ENCODE results near the gene SEMA4C. TPM values are rescaled to one million over a fixed set of nuclear protein-coding genes. Genes with fewer than 3 reads are reported as not detected.

SEMA4C gene
- polyA plus RNA-seq, 1 donor from 2014 or later = 88.7 TPM

GRCh38 chr2:96839293-96839874 lies 30.5 kb downstream of the SEMA4C start:
- no peaks in the 10 kb centered on the region for H3K9me2 ChIP-seq (ENCODE audit: insufficient read depth, low read length)
- H3K27ac ChIP-seq (ENCODE audit: low read length) = no peak overlapping the region
- H3F3A ChIP-seq (ENCODE audit: insufficient read depth, low read length, poor library complexity, severe bottlenecking) = no peaks in the 10 kb centered on the region
- no peak overlapping the region for H3K9ac ChIP-seq (ENCODE audit: low read length)
- no peak overlapping the region for H3K4me3 ChIP-seq (ENCODE audit: low read length)
- H4K20me1 ChIP-seq (ENCODE audit: insufficient read depth) = no peaks in the 10 kb centered on the region
- H3K9me3 ChIP-seq (ENCODE audit: low read length) = no peaks in the 10 kb centered on the region
- TF ChIP-seq POLR2AphosphoS5 (IDR thresholded peaks at IDR 0.05) = no peak
- TF ChIP-seq REST (IDR thresholded peaks at IDR 0.05; ENCODE audit: borderline replicate concordance) = no peak
- no peak for TF ChIP-seq EP300 (conservative IDR thresholded peaks at IDR 0.05; ENCODE audit: poor library complexity, severe bottlenecking)
- TF ChIP-seq RAD21 (conservative IDR thresholded peaks at IDR 0.05) = no peak
- TF ChIP-seq TAF1 (IDR thresholded peaks at IDR 0.05; ENCODE audit: low read depth) = no peak
- TF ChIP-seq SMC3 (conservative IDR thresholded peaks at IDR 0.05; ENCODE audit: poor library complexity) = no peak
- no peak for TF ChIP-seq MXI1 (conservative IDR thresholded peaks at IDR 0.05; ENCODE audit: poor library complexity, severe bottlenecking)
- TF ChIP-seq EZH2 (IDR thresholded peaks at IDR 0.05; ENCODE audit: borderline replicate concordance, insufficient read depth, low read length, poor library complexity, severe bottlenecking) = no peak
- TF ChIP-seq CTCF (IDR thresholded peaks at IDR 0.05; ENCODE audit: poor library complexity, severe bottlenecking) = no peak
- no peak overlapping the region for H2AFZ ChIP-seq (ENCODE audit: low read depth, low read length)
- no peaks in the 10 kb centered on the region for H3K27me3 ChIP-seq (ENCODE audit: insufficient read depth, low read depth, low read length)
- H3K79me2 ChIP-seq (replicated peaks; ENCODE audit: insufficient read depth, low read length) = no peaks in the 10 kb centered on the region
- no peaks in the 10 kb centered on the region for H3K36me3 ChIP-seq (ENCODE audit: insufficient read depth, low read length)
- no peak overlapping the region for H3K4me2 ChIP-seq (ENCODE audit: low read length)

GRCh38 chr2:96838345-96839292 lies 31.3 kb downstream of the SEMA4C start:
- Histone ChIP-seq H3K9ac (ENCODE audit: low read length) (no peak overlapping the region), H3K4me2 (ENCODE audit: low read length) (no peak overlapping the region), H3K27ac (ENCODE audit: low read length) (no peak overlapping the region), H2AFZ (ENCODE audit: low read depth, low read length) (no peak overlapping the region), H3K27me3 (ENCODE audit: insufficient read depth, low read depth, low read length) (no peaks in the 10 kb centered on the region), H3K9me3 (ENCODE audit: low read length) (no peaks in the 10 kb centered on the region), H4K20me1 (ENCODE audit: insufficient read depth) (no peaks in the 10 kb centered on the region), H3K79me2 (replicated peaks; ENCODE audit: insufficient read depth, low read length) (no peaks in the 10 kb centered on the region), H3K36me3 (ENCODE audit: insufficient read depth, low read length) (no peaks in the 10 kb centered on the region), H3K9me2 (ENCODE audit: insufficient read depth, low read length) (no peaks in the 10 kb centered on the region), H3F3A (ENCODE audit: insufficient read depth, low read length, poor library complexity, severe bottlenecking) (no peaks in the 10 kb centered on the region), H3K4me3 (ENCODE audit: low read length) (no peak overlapping the region)
- TF ChIP-seq POLR2AphosphoS5 (IDR thresholded peaks at IDR 0.05) (no peak), TAF1 (IDR thresholded peaks at IDR 0.05; ENCODE audit: low read depth) (no peak), REST (IDR thresholded peaks at IDR 0.05; ENCODE audit: borderline replicate concordance) (no peak), EZH2 (IDR thresholded peaks at IDR 0.05; ENCODE audit: borderline replicate concordance, insufficient read depth, low read length, poor library complexity, severe bottlenecking) (no peak), EP300 (conservative IDR thresholded peaks at IDR 0.05; ENCODE audit: poor library complexity, severe bottlenecking) (no peak), RAD21 (conservative IDR thresholded peaks at IDR 0.05) (no peak), SMC3 (conservative IDR thresholded peaks at IDR 0.05; ENCODE audit: poor library complexity) (no peak), CTCF (IDR thresholded peaks at IDR 0.05; ENCODE audit: poor library complexity, severe bottlenecking) (no peak), MXI1 (conservative IDR thresholded peaks at IDR 0.05; ENCODE audit: poor library complexity, severe bottlenecking) (no peak)

Data from neural cell (in vitro differentiated cells).